ENCODE measurements around the gene TRPC4.
A peak's percentile ranks its signal among the peaks of the same experiment; 100 is the strongest.

The TRPC4 gene

DNA sequence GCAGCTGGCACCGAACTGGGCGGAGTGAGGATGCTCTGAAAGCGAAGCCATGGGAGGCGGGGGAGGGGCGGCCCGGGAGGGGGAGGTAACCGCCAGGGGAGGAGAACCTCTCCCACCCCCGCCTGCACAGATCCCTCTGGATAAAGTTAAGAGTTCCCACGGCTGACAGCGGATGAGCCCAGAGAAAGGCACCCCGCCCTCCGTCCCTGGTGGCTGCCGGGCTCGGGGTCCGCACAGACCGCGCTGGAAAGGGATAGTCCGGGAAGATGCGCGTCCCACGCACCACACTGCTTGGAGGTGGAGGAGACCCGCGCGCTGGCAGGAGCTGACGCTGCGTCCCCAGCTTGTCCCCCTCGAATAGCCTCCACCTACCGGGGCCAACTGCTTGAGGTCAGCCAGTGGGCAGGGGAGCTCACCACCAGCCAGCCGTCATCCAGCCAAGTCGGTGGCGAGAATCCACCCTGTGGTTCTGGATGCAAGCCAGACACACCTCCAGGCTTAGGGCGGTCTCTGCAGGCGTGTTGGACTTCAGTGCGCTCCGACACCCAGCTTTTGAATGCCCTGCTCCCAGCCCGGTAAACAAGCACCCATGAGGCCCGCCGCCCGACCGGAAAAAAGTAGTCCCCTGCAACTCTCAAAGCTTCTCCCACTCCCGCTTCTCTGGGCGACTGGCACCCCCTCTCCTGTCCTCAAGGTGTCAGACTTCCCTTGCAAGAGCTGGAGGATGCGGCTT is at the start of gene TRPC4:
Gene TRPC4, minus strand, starts transcription at position 17 of the 733 bp plus-strand sequence. CDS start 86,439 bp downstream, outside the sequence.
- DNase-seq (ENCODE audit: low read depth, low spot score): peak; percentile 33

DNA sequence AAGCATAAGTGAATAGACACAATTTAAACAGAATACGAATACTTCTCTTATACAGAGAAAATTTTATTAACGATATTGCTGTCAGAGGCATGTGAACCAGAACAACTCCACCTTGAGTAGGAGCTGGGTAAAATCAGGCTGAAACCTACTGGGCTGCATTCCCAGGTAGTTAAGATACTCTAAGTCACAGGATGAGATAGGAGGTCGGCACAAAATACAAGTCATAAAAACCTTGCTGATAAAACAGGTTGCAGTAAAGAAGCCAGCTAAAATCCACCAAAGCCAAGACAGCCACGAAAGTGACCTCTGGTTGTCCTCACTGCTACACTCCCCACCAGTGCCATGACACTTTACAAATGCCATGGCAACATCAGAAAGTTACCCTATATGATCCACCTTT is 49.2 kb upstream of the TRPC4 start:
- DNase-seq (ENCODE audit: low read depth, low spot score): no peak

DNA sequence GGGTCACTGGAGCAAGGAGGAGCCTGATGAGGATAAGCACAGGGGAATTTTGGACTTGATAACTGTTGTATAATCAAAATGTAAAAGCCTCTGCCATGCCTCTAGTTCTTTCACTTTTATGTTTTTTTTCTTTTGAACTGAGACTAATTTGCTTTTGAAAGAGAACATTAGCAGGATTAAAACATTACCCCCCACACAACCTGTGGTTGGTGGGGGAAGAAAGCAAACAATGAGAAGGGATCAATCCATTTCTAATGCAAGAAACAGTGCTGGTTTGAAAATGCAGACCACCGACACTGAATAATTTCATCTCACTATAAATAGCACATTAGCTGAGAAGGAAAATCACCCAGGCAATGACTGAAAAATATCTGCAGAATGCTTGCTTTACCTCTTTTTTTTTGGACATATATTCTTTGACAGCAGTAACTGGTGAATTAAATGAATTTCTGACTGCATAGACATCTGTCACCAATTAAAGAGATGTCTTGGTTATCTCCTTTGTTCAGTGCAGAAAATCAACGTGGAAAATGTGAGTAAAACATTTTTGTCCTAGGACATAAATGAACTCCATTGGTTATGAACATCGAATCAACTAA is 48.6 kb upstream of the TRPC4 start:
- DNase-seq (ENCODE audit: low read depth, low spot score): no peak

DNA sequence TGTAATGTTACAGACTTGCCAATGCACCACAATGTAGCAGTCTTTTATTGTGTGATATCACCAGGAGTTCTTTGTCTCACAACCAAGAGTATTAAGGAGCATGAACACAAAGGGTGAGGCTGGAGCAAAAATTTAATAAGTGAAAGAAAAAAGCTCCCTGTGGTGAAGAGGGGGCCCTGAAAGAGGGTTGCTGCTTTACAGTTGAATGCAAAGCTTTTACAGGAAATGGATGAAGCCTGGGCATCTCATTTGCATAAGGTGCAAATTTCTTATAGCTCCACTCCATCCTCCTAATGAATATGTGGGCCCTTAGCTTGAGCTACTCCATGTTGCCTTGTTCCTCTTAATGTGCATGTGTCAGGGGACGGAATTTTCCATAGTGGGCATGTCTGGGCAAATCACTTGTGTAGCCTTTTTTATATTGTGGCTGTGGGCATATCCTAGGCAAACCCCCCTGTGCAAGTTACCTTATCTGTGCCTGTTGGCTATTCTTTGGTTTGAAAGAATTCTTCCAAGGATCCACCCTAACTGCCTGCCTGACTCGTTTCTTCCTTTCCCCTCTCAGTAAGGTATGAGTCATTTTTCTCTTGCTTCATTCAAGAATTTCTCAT is 45.3 kb upstream of the TRPC4 start:
- DNase-seq (ENCODE audit: low read depth, low spot score): no peak

DNA sequence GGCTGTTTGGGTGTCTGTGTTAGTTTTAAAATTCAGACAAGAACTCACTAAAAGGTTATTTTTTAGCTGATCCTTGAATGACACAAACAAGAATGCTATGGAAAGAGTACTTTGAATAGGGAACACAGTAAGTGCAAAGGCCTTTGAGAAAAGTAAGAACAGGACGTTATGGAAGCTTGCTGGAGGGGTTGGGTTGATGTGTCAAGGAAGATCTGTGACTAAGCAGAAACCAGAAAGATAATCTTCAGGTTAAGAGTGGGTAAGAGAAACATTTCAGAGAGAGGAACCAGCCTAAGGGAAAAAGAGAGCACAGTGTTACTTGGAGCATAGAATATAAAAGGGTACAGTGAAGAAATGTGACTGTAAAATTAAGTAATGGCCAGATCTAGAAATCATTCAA is 41.2 kb upstream of the TRPC4 start:
- DNase-seq (ENCODE audit: low read depth, low spot score): no peak

DNA sequence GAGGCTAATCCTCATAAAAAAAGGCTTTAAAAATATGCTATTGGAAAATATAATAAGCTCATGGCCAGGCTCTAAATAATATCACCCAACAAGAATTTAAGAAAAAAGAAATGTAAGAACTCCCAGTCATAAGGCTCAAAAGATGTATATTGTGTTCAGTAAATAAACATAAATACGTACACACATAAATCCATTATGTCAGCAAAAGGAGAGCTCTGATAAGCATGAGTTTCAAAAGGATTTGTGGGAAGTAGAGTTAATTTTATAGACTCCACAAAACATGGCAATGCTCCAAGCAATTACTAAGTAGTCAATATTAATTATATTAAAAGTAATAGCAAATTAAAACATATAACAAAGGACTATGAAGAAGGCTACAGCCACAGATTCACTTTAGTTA is 37.3 kb upstream of the TRPC4 start:
- DNase-seq (ENCODE audit: low read depth, low spot score): no peak

DNA sequence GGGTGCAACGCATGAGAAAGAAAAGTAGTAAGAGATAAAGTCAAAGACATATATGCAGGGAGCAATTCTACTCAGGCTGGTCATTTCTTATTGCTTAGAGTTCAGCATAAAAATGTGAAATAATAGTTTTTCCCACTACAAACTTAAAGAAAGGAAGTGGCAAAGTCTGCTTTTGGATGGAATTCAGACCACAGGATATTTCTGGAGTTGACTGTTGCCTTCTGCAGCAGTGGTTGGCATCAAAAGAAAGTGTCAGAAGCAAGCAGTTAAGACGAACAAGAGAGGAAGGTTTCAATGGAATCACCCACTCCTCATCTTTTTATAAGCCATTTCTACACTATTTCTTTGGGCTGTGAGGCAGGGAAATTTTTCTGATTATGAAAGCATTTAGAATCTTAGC is 36.2 kb upstream of the TRPC4 start:
- DNase-seq (ENCODE audit: low read depth, low spot score): no peak

DNA sequence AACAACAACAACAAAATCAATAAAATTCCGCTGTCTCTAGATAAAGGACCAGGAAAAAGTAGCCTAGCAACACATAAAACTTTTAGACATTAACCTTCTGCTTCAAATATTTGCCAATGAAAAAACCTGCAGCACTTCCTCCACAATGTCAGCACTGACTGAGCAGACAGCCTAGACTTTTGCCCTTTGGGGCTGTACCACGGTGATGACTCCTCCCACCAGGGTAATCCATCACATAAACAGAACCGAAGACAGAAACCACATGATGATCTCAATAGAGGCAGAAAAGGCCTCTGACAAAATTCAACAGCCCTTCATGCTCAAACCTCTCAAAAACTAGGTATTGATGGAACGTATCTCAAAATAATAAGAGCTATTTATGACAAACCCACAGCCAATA is 30.2 kb upstream of the TRPC4 start:
- no peak for DNase-seq (ENCODE audit: low read depth, low spot score)

DNA sequence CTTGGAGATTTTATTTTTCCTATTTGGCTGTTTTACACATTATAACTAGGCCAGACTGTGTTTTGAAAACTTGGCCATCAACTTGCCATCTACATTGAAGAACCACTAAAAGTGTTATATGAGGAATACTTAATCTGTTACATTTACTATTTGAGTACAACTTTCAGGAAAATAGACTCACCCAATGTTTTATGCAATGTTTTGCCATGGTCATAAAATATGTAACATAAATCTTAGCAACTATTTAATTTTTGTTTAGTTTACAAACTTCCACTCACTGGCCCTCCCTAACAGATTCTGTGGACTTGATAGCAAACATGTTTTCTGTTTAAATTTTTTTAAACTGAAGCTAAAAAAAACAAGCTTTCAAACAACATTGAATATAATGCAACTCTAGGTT is 23.7 kb upstream of the TRPC4 start:
- DNase-seq (ENCODE audit: low read depth, low spot score): no peak

DNA sequence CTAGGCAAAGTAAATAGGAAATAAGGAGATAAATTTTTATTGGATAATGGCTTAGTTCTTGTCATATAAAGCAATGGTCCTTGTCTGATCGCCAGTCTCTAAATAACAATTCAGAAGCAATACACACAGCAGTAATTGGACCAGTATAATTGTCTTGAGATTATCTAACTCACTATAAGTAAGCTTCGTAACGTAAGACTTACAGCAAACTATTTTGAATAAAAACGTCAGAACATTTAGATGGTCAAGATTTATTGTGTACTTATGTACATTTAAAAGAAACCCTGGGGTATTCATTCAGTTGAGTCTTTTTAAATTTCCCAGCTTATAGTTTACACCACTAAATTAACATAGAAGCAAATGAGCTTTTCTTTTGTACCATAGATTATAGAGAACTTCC is 20.2 kb upstream of the TRPC4 start:
- no peak for DNase-seq (ENCODE audit: low read depth, low spot score)

DNA sequence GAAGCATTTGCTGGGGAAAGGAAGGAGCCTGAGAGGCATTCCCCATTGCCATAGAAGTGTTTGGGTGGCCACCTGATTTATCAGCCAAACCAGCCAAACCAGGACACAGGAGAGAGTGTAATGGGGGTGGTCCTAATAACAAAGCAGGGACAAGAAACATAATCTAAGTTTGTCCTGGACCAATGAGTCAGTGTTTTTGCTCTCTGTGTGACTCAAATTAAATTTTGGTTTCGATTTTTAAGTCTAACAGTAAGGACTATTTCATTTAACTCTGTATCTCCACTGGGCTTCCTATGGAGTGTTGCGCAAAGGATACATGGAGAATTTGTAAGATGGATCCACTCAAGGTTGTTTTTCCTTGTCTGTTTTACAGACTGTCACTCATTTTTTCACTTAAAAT is 19.5 kb upstream of the TRPC4 start:
- no peak for DNase-seq (ENCODE audit: low read depth, low spot score)

DNA sequence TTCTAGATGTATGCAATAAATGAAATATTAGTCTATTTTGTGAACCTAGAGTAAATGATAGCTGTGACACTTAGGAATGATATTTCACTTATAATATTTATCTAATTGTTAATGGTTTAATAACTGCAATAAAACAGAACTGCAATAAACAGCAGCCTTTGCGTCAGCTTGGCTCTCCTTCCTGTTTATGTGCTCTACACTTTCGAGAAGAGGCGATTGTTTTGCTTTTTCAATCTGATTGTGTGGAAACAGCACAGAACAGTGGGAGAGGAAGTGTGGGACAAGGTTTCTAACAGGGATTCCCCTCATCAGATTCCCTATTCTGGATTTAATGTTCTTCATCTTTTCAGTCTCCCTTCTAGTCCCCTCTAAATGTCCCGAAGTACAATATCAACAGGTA is 17.3 kb upstream of the TRPC4 start:
- no peak for DNase-seq (ENCODE audit: low read depth, low spot score)

DNA sequence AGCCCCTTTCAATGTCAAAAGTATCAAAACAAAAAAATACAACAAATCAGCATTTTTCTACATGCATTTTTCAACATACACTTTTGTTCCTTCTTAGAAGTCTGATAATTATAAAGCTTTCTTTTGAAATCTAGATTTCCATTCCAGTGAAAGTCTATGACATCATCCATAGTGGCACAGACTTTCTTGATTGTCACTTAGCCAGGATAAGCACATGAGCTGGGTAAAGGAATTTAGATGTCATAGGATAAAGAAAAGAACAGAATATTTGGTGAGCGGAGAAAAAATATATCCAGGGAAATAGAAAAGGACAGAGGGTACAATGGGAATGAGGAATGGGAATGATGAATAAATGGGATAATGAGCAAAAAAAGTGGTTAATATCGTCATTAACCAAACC is 15.1 kb upstream of the TRPC4 start:
- DNase-seq (ENCODE audit: low read depth, low spot score): no peak

DNA sequence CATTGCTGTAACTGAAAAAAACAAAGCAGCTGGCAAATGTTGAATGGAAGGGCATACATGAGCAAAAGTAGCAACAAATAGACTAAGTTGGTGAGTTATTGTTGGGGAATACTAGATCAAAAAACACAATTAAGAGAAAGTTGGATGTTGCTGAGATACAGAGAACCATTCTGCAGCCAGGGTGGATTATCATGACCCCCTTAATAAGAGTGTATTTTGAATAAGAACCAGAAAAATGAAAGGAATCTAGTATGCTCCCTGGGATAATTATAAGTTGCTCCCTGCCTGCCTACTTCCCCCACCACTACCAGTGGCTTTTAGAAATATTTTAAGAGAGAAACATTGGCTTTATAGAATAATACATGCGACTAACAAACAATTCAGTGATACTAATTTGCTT is 14.5 kb upstream of the TRPC4 start:
- no peak for DNase-seq (ENCODE audit: low read depth, low spot score)

DNA sequence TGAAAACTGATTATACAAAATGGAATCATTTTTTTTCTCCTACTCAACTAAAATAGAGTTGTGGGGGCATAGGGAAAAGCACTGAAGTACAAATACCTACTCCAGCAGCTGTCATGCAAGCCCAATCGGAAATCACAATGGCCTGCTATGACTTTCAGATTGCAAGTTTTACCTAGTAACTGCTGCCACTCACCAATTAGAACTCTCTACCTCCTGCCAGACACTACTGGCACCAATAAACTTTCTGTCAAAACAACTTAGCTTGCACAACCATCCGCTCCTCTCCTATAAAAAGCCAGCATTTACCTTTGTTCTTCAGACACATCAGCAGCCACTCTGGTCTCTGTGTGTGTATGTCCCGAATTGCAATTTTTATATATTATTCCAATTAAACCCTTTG is 9.3 kb upstream of the TRPC4 start:
- no peak for DNase-seq (ENCODE audit: low read depth, low spot score)

DNA sequence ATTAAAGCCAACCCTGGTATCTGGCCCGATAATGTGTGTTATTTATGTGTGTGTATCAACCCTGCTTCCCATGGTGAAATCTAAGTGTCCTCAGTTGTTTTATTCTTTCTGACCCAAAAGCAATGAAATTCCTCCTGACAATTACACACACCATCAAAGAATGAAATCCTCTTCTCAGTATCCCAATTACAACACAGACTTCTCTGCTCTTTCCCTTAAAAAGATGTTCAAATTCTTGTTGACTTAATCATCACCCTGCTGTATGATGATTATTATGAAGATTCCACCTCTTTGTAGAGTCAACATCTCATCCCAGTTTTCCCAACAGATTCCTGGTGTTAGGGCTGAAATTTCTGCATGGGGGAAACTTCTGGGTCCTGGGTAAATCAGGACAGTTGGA is 8.9 kb upstream of the TRPC4 start:
- no peak for DNase-seq (ENCODE audit: low read depth, low spot score)

DNA sequence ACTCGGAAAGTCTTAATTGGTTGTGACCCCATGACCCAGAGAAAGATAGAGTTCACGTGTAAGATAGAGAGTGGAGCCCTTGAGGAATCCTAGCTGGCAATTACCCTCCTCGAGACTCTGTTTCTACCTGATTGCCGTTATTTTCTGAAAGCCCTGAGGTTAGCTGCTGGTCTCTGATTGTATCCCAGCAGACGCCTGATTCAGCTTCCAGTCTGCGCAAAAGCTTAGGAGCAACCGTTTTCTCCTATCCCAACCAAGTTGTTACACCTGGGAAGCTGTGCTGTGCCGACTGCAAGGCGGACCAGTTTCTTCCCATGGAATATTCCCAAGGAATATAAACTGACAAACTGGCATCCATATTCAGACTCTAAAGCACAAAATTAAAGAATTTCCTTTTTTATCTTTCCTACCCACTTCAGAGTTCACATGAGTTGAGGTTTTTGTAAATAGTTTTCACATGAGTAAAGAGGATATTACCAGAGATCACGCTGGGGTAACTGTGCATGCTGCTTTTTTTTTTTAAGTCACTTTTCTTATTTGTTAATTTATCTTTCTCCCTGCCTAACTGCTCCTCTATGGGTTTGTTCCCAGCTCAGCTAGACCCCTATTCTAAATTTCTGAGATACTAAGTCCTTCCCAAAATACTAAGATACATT is 1.5 kb upstream of the TRPC4 start:
- no peak for DNase-seq (ENCODE audit: low read depth, low spot score)

DNA sequence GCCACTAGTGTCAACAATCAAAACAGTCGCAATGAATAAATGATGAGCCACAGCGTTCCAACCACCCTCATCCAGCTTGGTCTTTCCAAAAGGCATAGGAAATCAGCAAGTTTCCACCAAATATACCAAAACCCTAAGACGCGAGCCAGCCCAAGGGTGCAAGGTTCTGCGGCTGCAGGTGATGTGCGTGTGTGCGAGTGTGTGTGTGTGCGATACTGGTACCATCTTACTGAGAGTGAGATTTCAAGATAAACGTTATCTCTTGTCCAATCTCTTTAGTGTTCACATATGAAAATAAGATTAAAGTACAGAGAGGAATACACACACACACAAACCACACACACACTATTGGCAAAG is 895 bp upstream of the TRPC4 start:
- no peak for DNase-seq (ENCODE audit: low read depth, low spot score)

DNA sequence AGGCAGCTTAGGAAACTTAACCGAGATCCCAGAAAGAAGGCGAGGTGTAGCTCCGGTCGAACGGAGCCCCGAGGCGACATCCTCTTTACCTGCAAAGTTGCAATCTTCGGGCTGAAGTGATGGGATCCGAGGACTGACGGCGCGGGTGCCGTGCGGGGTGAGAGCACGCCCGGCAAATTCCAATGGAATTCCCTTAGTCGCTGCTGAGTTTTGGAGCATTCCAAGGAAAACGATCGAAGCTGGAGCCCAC is 141 bp downstream of the TRPC4 start:
- DNase-seq (ENCODE audit: low read depth, low spot score): no peak

DNA sequence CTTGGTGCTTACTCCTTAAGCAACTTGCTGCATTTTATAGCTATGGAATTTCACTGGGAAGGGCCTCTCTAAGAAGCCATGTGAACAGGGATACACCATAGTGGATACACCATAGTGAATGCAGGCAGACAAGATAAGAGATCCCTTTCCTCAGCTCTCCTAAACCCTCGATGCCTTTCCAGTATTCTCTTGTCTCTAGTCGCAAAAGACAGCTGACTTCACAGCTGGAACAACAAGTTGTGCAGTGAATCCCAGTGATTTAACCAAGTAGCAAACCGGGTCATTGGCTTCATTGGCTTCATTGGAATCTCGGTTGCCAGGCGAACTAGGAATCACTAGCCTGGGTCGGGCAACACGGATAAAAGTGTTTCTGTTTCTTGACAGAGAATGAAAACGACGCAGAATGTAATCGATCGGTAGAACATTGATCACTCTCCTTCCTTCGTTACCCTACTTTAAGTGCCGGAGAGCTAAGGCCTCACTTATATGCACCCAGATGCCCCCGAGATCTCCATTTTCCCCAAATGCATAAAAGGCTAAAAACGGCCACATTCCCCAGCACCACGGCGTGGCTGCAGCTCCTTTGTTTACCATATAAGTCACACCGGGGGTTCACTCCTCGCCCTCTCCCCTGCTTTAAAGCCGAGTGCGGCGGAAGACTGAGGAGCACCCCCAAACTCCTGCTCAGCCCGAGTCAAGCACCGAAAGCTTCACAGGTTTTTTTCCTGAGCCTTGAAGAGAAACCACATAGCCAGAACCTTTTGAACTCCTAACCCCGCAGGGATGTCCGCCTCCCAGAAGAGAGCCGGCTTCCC is 674 bp downstream of the TRPC4 start:
- DNase-seq (ENCODE audit: low read depth, low spot score): no peak

DNA sequence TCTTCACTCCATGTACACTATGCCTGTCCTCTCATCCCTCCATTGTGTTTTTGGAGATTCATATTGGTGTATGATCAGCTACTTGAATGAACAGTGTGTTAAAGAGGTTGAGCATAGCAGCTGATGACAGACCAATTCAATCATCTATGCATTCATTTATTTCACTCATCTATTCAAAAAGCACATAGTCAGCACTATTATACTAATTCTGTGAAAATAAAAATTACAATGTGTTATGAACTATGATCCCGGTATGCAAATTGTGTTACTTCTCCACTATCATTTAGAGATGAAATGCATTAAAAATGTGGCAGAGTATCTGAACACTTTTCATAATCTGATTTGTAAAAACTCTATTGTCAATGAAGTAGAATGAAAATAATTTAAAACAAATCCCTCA is 5.9 kb downstream of the TRPC4 start:
- no peak for DNase-seq (ENCODE audit: low read depth, low spot score)

DNA sequence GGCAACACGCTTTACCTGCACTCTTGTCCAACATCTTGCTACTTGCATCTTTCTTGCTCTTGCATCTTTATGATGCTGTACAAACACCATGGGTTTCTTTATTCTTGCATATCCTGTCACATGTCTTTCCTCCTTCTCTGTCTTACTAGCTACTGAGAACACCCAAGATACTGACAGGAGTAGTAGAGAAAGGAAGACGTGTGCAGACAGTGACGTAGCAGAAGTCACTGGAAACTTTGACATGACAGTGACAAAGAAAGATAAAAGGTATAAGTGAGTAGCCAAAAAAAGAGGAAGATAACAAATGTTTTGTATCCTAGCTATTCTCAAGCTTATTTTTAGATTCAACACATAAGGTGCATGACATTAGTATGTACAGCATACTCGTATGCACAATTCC is 34.2 kb downstream of the TRPC4 start:
- DNase-seq (ENCODE audit: low read depth, low spot score): no peak
